Activated T-cell treated with anti-CD3 and anti-CD28 coated beads, Interleukin-2, amount 50 U/mL, for 4 hours (primary cell): ENCODE data around the gene SYT6. TPM values are rescaled to one million over a fixed set of nuclear protein-coding genes. Genes with fewer than 3 reads are reported as not detected.
"Not testable (repeated sequence)": the region's sequence is repeated elsewhere in the genome, so short reads cannot be mapped to it uniquely, and the experiment has no call there.

Experiments
- ATAC-seq, 2 donors: fragments of 200-7000 bp; cut with Tn5 transposase; one replicate each; pipeline ENCODE4 v1.10.0; 2021
- DNase-seq: peaks from one replicate; pipeline ENCODE4 v3.0.0-alpha.2; 2020
- H3K27me3 Mint-ChIP-seq: one replicate; pipeline ENCODE4 v1.8.0; 2021; ENCODE audit warnings: low read depth, mixed read lengths
- H3K36me3 Mint-ChIP-seq: one replicate; pipeline ENCODE4 v1.8.0; 2022; ENCODE audit warnings: mixed read lengths; ENCODE audit not compliant: insufficient read depth
- H3K4me1 Mint-ChIP-seq: one replicate; pipeline ENCODE4 v1.8.0; 2021; ENCODE audit warnings: low read depth, mixed read lengths
- H3K4me3 Mint-ChIP-seq: one replicate; pipeline ENCODE4 v1.8.0; 2021; ENCODE audit warnings: mild to moderate bottlenecking, moderate library complexity, mixed read lengths
- H3K9me3 Mint-ChIP-seq: one replicate; pipeline ENCODE4 v1.8.0; 2021; ENCODE audit warnings: mixed read lengths
- total RNA-seq, 3 donors: library from RNA; stranded (reverse); gene quantifications; one replicate each; pipeline ENCODE4 v1.2.1, GENCODE V29; 2021

The SYT6 gene
- total RNA-seq, 3 donors from 2014 or later, result not detected

DNA sequence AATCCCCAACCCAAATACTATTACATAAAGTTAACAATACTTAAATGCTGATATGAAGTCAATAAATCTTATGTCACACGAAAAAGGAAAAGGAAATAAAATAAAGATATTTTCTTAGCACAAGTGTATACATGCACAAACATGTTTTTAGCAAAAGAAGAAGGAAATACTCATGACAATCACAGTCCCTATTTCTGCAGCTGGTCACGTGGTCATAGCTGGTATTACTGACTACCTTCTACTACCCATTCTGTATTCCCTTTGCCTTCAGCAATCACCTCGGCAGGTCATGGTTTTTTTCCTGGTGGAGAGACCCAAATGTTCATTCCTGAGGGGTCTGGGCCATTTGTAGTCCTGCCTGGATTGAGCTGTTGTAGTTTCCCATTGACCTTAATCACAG, 88.0 kb downstream of the SYT6 start:
- not testable (repeated sequence) for ATAC-seq, H3K9me3 Mint-ChIP-seq, H3K27me3 Mint-ChIP-seq, DNase-seq, H3K4me3 Mint-ChIP-seq, H3K4me1 Mint-ChIP-seq, H3K36me3 Mint-ChIP-seq

DNA sequence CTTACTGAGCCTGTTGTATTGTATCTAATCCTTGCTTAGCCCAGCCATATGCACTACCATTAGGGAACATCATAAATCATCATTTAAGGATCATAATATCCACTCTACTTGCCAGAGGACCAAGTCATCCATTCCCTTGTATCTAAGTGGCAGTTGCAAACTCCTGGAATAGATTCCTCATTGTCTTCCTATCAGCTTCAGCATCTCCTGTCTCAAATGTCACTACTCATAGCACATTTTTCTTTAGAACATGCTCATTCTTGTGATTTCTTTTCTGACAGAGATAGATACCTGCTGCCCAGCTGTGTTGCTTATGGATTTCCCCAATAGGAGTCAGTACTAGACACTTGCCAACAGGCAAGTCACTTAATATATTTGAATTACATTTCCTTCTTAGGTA, 90.1 kb downstream of the SYT6 start:
- ATAC-seq (no peak), DNase-seq (no peak)
- Mint-ChIP-seq H3K27me3 (peaks cover 3% of the 10 kb centered on the region), H3K4me1 (no peaks in the 10 kb centered on the region), H3K9me3 (no peaks in the 10 kb centered on the region), H3K36me3 (no peaks in the 10 kb centered on the region), H3K4me3 (no peak overlapping the region)

DNA sequence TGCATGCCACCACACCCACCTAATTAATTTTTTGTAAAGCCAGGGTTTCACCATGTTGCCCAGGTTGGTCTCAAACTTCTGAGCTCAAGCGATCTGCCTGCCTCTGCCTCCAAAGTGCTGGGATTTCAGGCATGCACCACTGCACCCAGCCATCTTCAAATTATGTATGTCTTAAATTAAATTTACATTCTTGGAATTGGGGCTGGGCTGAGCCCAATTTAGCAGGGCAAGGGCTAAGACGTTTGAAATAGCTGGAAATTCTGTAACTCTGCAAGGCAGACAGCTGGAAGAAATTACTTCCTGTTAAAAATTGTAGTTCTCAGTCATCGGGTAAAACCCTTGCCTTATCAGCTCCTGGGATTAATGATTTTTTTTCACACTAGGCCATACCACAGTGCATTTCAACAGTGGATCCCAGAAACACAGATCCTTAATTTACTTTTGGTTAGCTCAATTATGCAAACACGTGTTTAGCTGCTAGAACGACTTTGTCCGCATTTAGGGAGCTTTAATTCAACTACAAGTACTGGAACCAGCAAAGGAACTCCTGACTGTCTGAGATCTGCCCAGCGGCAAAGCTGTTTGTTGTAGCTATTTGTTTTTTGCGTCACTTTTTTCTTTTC, 91.1 kb downstream of the SYT6 start:
- H3K9me3 Mint-ChIP-seq, result peaks cover 6% of the 10 kb centered on the region
- peaks cover 3% of the 10 kb centered on the region for H3K27me3 Mint-ChIP-seq
- H3K4me3 Mint-ChIP-seq, result no peak overlapping the region
- H3K4me1 Mint-ChIP-seq, result no peaks in the 10 kb centered on the region
- DNase-seq (no peak), ATAC-seq (no peak)
- no peaks in the 10 kb centered on the region for H3K36me3 Mint-ChIP-seq

- H3K27me3 Mint-ChIP-seq, result peaks cover 3% of the 10 kb centered on the region
- H3K9me3 Mint-ChIP-seq, result peaks cover 12% of the 10 kb centered on the region
- H3K4me3 Mint-ChIP-seq, result no peak overlapping the region
- H3K36me3 Mint-ChIP-seq, result peaks cover 2% of the 10 kb centered on the region
- DNase-seq (no peak), ATAC-seq (no peak)
- no peaks in the 10 kb centered on the region for H3K4me1 Mint-ChIP-seq
Observed at GRCh38 chr1:114061121-114061830, 92.4 kb downstream of the SYT6 start.

DNA sequence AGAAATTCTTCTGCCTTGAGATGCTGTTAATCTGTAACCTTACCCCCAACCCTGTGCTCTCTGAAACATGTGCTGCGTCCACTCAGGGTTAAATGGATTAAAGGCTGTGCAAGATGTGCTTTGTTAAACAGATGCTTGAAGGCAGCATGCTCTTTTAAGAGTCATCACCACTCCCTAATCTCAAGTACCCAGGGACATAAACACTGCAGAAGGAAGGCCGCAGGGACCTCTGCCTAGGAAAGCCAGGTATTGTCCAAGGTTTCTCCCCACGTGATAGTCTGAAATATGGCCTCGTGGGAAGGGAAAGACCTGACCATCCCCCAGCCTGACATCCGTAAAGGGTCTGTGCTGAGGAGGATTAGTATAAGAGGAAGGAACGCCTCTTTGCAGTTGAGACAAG, 95.4 kb downstream of the SYT6 start:
- not testable (repeated sequence) for DNase-seq, H3K27me3 Mint-ChIP-seq, H3K4me3 Mint-ChIP-seq, ATAC-seq, H3K4me1 Mint-ChIP-seq, H3K36me3 Mint-ChIP-seq
- H3K9me3 Mint-ChIP-seq, result peaks cover 12% of the 10 kb centered on the region

GRCh38 chr1:114054148-114054547, 99.5 kb downstream of the SYT6 start:
- Mint-ChIP-seq H3K36me3 (peaks cover 2% of the 10 kb centered on the region), H3K9me3 (peaks cover 12% of the 10 kb centered on the region), H3K4me3 (no peak overlapping the region), H3K4me1 (no peaks in the 10 kb centered on the region), H3K27me3 (peaks cover 5% of the 10 kb centered on the region)
- DNase-seq (no peak), ATAC-seq (no peak)

DNA sequence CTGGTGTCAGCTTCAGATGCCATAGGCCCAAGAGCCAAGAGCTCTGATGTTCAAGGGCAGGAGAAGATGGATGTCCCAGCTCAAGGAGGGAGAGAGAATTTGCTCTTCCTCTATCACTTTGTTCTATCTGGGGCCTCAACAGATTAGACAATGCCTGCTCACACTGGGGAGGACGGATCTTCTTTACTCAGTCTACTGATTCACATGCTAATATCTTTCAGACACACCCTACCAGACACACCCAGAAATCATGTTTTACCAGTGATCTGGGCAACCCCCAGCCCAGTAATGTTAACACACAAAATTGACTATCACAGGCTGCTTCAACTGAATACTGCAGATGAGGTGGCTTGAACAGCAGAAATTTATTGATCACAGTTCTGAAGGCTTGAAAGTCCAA, 105.4 kb downstream of the SYT6 start:
- DNase-seq (no peak), ATAC-seq (no peak)
- no peaks in the 10 kb centered on the region for H3K4me1 Mint-ChIP-seq
- no peaks in the 10 kb centered on the region for H3K36me3 Mint-ChIP-seq
- H3K27me3 Mint-ChIP-seq, result peaks cover 2% of the 10 kb centered on the region
- H3K4me3 Mint-ChIP-seq, result no peak overlapping the region
- no peaks in the 10 kb centered on the region for H3K9me3 Mint-ChIP-seq

DNA sequence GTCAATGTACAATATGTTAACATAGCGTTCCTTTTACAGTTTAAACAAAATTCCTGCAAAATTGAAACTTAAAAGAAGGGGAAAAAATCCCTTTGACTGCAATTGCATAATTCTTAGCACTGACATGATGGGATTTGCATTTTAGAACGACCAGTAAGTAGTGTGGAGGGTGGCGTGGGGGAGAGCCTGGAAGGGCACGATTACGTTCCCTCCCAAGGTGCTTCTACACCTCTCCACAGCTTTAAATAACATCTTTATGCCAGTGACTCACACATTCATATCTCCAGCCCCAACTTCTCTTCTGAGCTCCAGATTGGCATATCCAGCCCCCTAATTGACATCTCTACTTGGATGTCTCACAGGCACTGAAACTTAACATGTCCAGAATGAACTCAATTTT, 110.1 kb downstream of the SYT6 start:
- Mint-ChIP-seq H3K27me3 (no peaks in the 10 kb centered on the region), H3K9me3 (no peaks in the 10 kb centered on the region), H3K4me3 (no peak overlapping the region)

GRCh38 chr1:114043054-114043453, 110.6 kb downstream of the SYT6 start:
- Mint-ChIP-seq H3K9me3 (no peaks in the 10 kb centered on the region), H3K27me3 (no peaks in the 10 kb centered on the region), H3K4me1 (no peaks in the 10 kb centered on the region), H3K4me3 (no peak overlapping the region), H3K36me3 (no peaks in the 10 kb centered on the region)
- DNase-seq (no peak), ATAC-seq (no peak)

More for the DNA sequence above, 110.1 kb downstream of the SYT6 start:
- no peak for ATAC-seq
- no peaks in the 10 kb centered on the region for H3K36me3 Mint-ChIP-seq
- no peaks in the 10 kb centered on the region for H3K4me1 Mint-ChIP-seq
- no peak for DNase-seq

DNA sequence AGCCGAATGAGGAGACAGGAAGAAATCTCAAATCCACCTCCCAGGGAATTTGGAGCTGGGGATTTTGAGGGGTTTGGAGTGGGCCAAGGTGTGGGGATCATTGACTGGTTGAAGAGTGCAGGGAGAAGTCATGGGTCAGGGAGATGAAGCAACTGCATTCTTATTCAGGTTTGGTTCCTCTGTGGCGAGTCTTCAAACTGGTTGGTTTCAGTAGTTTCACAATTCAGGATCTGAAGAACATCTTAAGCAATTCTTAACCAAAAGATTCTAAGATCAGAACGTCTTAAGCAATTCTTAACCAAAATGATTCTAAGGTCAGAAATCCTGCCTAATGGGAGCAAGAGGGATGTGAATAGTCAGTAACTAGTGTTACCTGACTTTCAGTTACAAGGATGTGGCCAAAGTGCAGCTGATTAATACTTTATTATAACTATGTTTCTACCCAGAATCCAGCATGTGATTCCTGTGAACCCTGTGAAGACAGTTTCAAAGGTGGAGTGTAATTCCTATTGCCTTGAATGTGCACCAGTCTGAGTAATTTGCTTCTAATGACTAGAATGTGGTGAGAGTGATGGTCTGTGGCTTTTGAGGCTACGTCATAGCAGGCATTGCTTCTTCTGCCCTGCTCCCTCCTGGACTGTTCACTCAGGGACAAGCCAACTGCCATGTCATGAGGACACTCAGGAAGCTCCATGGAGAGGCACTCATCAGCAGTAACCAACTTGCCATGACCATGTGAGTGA, 113.2 kb downstream of the SYT6 start:
- no peak for DNase-seq
- ATAC-seq, result no peak
- Mint-ChIP-seq H3K4me1 (no peaks in the 10 kb centered on the region), H3K36me3 (no peaks in the 10 kb centered on the region), H3K27me3 (no peaks in the 10 kb centered on the region), H3K9me3 (no peaks in the 10 kb centered on the region), H3K4me3 (no peak overlapping the region)

Other genes with a start within 250 kb of the SYT6 start
- 10 to 100 TPM; 32.2 to 36.3 (median 32.3) TPM for gene AP4B1, start 249.1 kb downstream of the SYT6 start, total RNA-seq
- 10 to 100 TPM; 22.0 to 23.2 (median 22.2) TPM for gene DCLRE1B, start 248.5 kb downstream of the SYT6 start, total RNA-seq
- gene HIPK1, start 224.5 kb downstream of the SYT6 start, total RNA-seq, result 10 to 100 TPM; 63.6 to 67.1 (median 63.6) TPM
- under 1 TPM; 0.15 to 0.21 (median 0.16) TPM for gene OLFML3, start 174.4 kb downstream of the SYT6 start, total RNA-seq